GDM1 (cell line): ENCODE data around the gene FAHD2A.
"Not testable (repeated sequence)": the region's sequence is repeated elsewhere in the genome, so short reads cannot be mapped to it uniquely, and the experiment has no call there.

Source experiments
- DNase-seq: peaks from one replicate; lab custom pipeline; 2025; lab: John Stamatoyannopoulos, UW

The FAHD2A gene

GRCh38 chr2:95376311-95377215 lies 25.9 kb upstream of the FAHD2A start:
- no peak for DNase-seq

GRCh38 chr2:95377216-95378123 lies 25.0 kb upstream of the FAHD2A start:
- DNase-seq: no peak

DNA sequence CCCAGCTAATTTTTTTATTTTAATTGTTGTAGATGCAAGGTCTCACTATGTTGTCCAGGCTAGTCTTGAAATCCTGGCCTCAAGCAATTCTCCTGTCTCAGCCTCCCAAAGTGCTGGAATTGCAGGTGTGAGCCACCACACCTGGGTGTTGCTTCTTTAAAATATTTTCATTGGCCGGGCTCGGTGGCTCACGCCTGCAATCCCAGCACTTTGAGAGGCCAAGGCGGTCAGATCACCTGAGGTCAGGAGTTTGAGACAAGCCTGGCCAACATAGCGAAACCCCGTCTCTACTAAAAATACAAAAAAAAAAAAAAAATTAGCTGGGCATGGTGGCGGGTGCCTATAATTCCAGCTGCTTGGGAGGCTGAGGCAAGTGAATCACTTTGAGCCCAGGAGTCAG lies 24.2 kb upstream of the FAHD2A start:
- DNase-seq: not testable (repeated sequence)

GRCh38 chr2:95379371-95379831 lies 23.1 kb upstream of the FAHD2A start:
- no peak for DNase-seq

GRCh38 chr2:95380280-95380679 lies 22.2 kb upstream of the FAHD2A start:
- no peak for DNase-seq

- no peak for DNase-seq
Observed at GRCh38 chr2:95380731-95381130, 21.8 kb upstream of the FAHD2A start.

DNA sequence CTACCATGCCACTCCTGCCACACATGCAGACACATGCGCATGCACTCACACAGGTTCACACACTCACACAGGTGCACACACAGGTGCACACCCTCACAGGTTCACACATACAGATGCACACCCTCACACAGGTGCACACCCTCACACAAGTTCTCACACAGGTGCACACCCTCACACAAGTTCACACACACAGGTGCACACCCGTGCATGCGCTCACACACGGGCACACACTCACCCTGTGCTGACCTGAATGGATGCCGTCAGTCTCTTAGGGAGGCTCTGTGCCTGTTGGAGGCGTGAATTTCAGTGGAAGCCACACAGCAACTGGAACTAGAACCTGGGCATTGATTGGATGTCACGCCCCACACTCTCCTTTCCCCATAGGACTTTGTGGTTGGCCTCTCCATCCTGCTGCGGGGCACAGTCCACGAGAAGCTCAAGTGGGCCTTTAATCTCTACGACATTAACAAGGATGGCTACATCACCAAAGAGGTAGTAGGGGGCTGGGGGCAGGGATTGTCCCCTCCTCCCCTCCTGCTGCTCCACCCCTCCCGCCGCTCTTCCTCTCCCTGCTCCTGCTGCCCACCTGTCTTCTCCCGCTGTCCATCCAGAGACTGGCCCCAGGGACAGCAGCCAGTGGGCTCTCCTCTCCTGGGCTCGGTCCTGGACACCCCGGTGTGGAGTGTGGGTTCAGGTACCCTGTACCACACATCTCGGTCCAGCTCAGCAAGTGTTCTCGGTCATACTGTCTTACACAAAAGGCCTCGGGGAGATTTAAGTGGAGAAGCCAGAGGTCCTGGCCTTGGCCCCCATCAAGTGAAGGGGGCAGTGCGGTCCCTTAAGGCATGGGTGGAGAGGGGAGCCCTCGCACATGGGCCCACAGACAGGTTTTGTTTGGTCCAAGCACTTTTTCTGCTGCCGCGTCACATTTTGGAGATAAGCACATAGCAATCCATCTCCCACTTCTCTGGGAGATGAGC lies 21.0 kb upstream of the FAHD2A start:
- no peak for DNase-seq

- DNase-seq: no peak
Observed at GRCh38 chr2:95382192-95382591, 20.3 kb upstream of the FAHD2A start.

DNA sequence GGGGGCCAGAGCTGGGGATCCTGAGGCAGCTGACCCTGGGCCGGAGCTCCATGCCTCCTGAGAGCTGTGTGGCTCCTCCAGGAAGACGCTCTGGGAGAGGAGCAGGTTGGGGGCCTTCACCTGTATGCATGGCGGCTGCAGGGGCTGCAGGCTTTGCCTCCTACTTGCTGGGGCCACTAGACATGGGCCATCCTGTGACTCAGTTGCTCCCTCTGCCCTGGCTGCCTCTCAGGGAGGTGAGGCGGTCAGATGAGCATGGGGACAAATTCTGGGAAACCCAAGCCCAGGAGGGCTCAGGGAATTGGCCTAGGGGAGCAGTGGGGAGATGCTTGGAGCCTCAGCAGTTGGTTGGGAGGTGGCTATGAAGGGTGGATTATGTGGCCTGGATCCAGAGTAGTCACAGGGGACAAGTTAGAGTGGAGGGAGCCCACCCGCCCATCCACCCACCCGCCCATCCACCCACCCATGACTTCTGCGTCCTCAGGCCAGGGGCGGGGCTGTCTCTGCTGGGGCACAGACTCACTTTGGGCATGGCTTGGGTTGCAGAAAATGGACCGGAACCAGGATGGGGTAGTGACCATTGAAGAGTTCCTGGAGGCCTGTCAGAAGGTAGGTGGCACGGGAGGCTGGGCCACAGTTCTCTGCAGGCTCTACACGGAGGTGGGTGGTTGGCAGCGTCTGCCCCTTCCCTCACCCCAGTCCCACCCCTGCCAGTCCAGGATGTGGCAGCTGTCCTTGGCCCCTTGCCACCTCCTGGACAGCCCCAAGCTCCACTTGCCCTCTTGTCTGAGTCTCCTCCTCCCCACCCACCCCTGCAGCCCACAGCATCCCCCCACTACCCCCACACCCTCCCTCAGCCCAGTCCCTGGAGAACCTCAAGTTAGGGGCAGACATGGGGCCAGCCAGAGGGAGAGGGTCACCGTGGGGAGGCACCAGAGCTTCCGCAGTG lies 19.5 kb upstream of the FAHD2A start:
- DNase-seq: no peak

DNA sequence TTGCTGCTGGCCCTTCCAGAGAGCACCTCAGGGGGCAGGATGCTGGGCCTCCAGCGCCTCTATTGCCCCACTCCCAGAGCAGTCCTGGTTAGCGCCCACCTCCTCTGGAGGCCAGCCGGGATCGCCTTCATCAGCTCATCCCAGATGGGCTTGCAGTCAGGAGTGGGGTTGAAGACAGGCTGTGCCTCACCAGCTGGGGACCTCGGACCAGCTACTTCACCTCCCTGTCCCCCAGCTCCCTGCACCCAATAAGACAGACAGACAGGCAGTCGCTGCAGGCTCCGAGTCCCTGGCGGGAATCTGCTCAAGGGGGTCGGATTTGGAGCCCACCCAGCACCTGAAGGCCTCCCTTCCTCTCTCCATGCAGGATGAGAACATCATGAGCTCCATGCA lies 18.9 kb upstream of the FAHD2A start:
- no peak for DNase-seq

GRCh38 chr2:95384854-95385569 lies 17.5 kb upstream of the FAHD2A start:
- DNase-seq: no peak

GRCh38 chr2:95385570-95385984 lies 16.9 kb upstream of the FAHD2A start:
- DNase-seq: no peak

GRCh38 chr2:95386031-95386430 lies 16.5 kb upstream of the FAHD2A start:
- no peak for DNase-seq

DNA sequence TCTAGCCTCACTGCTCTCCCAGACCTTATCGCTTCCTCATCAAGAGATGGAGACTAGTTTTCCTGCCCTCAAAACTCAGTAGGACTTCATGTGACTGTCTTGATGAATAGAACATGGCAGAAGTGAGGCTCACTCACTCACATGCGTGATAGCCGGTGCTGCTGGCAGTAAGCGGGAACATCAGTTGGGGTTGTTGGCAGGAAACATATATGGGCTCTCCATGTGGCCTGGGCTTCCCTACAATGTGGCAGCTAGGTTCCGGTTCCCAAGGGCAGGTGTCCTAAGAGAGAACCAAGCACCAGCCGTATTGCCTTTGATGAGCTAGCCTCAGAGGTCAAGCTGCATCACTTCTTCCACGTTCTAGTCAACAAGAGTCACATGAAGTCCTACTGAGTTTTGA lies 15.2 kb upstream of the FAHD2A start:
- no peak for DNase-seq

- no peak for DNase-seq
Observed at GRCh38 chr2:95388091-95388692, 14.3 kb upstream of the FAHD2A start.

DNA sequence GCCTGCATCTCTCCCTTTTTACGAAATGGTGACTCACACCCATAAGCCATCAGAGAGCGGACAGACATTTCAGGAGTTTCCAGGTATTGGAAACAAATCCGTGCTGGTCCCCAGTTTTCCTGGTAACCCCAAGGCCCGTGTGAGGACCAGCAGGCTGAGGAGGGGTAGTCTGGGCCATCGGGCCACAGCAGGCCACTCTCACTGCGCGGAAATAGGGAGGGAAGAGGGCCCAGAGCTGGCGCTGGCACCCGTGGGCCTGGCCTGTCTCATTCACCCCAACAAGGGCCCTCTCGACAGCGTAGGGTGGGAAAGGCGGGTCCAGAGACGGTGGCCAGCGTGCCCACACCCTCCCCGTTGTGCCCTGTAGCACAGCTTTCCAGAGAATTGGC lies 13.7 kb upstream of the FAHD2A start:
- DNase-seq: no peak

DNA sequence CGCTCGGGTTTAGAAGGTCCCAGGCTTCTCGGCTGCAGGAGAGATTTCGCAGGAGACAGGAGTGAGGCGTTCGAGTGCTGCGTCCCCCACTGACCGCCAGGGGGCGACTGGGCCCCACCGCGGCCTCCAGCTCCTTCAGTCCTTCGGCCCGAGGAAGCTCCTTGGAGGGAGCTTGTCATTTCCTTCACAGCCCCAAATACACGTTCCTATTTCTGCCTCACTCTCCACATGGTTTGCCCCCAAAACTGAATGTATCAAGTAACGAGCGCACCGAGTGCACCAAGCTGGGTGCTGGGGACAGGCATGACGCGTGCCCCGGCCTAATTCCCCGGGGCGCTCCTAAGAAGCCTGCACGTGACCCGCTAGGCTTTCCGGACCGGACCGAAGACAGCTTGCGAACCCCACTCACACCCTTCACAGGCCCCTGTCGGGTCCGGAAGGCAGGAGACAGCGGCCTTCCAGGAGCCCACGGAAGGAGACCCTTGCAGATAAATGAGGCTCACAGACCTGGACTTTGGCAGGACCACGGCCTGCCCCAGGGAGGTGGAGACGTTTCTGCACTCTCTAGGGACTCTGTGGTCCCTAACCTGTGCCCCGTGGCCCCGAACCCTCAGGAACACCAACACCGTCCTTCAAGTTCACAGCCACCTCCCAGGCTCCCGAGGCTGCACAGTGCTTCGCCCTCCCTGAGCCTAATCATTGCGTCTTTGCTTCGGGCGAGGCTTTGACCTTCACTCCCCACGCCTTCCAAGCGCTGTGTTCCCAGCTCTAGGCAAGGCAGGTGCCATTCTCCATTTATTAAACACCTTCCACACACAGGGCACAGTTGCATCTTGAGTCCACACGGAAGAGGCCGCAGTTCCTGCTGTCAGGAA lies 13.0 kb upstream of the FAHD2A start:
- DNase-seq: peak; percentile 15

DNA sequence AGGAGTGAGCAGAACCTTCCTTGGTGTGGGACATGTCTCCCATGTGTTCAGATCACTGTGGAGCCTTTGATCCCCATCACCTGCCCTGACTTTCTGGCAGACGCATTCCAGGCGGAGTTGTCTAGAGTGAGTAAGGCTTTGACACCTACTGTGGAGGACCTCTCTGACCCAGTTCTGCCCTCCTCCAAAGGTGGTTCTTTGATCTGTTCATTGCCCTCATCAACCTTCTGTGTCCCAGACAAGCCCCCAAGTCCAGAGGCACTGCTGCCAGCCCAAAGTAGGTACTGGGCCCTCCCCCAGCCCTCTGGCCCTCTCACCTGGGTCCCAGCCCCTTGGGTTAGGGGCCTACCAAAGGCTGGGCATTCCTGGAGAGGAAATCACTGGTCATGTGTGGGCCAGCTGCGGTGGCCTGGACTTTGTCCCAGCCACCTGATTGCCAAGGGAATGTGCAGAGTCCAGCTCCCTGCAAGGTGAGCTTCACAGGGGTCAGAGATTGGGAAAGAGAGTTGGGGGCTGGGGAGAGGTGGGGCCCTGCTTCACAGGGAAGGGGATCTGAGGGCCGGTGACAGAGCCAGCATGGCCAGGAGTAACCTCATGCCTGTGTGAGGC lies 12.1 kb upstream of the FAHD2A start:
- no peak for DNase-seq
